OCI-M1 (cell line): ENCODE data around the gene PIP5KL1.

Source experiments
- DNase-seq: peaks from one replicate; lab custom pipeline; 2025; lab: John Stamatoyannopoulos, UW

The PIP5KL1 gene

GRCh38 chr9:127931092-127931881, 710 bp upstream of the PIP5KL1 start:
- DNase-seq = peak; percentile 30

DNA sequence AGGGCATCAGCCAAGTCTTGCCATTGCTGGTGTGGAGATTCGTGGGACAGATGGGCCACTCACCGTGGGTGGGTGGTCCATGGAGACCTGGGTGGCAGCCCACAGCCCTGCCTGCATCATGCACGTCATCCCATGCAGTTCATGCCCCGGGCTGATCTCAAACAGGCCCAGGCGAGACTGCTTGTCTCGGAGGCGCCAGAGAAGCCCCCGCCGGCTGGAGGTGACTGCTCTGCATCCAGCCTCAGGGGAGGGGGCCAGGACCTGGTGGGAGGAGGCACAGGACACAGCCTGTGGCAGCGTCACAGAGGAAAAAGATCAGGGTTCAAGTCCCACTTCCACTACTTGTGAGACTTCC, 975 bp downstream of the PIP5KL1 start:
- DNase-seq = no peak

- DNase-seq = peak; percentile 12
Observed at GRCh38 chr9:127928676-127929624, 1.6 kb downstream of the PIP5KL1 start.

GRCh38 chr9:127927988-127928675, 2.4 kb downstream of the PIP5KL1 start:
- DNase-seq = no peak

DNA sequence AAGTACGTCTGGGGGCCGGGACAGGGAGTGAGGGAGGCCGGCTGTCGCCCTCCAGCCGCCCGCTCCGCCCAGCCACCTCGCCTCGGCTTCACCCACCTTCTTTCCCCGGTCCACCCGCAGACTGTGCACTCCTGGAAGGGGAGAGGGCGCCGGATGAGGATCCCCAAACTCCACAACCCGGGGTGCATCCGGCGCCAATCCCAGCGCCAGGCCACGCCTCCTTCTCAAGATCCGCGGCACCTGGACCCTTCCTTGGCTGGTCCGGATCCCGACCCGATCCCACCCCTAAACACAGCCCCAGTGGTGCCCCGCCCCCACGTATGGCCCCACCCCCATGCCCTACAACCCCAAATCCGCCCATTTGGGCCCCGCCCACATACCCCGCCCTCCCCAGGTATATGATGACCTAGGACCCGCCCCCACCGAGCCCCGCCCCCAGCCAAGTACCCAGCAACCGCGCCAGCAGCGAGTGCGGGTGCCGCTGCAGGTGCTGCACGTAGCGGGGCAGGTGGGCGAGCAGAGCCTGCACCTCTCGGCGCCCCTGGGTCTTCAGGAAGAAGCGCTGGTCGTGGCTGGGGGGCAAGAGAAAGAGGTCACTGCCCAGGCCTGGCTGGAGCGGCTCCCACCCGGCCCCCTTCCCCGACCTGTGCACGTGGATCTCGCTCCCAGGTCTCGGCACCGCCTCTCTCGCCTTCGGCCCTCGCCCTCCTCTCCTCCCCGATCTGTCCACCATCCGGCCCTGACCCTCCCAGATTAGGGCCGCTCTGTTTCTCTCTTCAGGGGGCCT, 3.2 kb downstream of the PIP5KL1 start:
- no peak for DNase-seq

DNA sequence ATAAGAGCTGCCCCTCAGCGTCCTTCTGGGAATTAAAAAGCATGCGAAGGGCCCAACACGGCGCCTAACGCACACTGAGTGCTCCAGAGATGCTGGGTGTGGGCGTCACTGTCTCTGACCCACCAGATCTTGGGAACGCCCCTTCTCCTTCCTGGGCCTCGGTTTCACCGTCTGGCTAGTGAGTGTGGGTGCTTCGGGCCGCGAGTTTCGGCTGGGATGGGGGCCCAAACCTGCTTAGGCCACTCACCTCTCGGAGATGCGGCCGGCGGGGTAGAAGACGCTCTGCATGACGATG, 3.7 kb downstream of the PIP5KL1 start:
- DNase-seq = no peak

DNA sequence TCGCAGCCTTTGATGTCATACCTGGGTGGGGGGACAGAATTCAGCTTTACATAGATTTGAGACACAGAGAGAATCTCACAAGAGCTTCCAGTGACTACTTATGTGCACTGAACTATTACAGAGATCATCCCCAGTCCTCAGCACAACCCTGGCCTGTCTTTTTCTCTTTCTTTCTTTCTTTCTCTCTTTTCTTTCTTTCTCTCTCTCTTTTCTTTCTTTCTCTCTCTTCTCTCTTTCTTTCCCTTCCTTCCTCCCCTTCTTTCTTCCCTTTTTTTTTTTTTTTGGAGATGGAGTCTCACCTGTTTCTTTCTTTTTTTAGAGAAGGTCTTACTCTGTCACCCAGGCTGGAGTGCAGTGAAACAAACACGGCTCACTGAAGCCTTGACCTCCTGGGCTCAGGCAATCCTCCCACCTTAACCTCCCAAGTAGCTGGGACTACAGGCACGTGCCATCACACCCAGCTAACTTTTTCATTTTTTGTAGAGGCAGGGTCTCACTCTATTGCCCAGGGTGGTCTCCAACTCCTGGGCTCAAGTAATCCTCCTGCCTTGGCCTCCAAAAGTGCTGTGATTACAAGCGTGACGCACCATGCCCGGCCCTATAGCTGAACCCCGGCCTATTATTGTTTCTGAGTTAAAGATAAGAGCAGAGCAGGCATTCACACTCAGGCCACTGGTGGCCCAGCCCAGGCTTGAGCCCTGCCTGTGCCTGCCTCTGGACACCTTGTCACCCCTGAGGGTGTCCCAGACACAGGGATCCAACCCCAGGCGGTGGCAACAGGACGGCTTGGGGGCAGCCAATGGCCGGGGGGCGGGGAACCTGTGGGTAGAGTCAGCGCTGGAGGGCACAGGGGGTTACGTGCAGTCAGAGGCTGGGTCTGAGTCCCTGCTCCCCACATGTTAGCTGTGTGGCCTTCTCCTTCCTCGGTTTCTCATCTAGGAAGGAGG, 4.3 kb downstream of the PIP5KL1 start:
- DNase-seq = no peak

- no peak for DNase-seq
Observed at GRCh38 chr9:127924736-127925444, 5.7 kb downstream of the PIP5KL1 start.

DNA sequence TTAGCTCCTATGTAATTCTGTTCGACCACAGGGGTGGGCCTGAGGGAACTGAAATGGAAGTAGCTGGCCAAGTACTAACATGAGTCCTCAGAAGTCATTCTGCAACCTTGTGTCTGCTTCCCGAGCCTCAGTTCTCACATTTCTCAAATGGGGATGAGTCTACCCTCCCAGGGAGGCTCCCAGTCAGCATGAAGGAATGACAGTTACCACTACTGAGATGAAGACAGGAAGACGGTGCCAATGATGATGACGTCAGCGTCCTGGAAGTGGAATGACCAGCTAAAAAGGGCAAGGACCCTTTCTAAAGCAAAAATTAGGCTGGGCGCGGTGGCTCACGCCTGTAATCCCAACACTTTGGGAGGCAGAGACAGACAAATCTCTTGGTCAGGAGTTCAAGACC, 6.8 kb downstream of the PIP5KL1 start:
- no peak for DNase-seq

GRCh38 chr9:127923046-127923445, 7.5 kb downstream of the PIP5KL1 start:
- no peak for DNase-seq

GRCh38 chr9:127921557-127922120, 8.9 kb downstream of the PIP5KL1 start:
- DNase-seq = peak; percentile 64

DNA sequence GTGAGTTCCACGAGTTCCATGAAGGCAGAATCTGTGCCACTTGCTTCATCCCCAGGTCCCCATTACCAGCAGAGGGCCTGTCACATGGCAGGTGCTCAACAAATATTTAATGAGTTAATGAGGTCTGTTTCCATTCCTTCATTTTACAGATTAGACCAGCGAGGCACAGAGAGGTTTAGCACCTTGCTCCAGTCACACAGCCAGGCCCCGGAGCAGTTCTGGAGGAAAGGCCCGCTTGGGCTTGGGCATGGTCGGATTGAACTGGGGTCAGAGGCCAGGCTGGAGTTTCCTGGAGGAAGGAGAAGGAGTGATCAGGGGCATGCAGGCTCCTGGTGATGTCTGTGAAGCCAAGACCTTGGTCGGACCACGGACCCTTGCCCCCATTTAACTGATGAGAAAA, 9.8 kb downstream of the PIP5KL1 start:
- DNase-seq = no peak

DNA sequence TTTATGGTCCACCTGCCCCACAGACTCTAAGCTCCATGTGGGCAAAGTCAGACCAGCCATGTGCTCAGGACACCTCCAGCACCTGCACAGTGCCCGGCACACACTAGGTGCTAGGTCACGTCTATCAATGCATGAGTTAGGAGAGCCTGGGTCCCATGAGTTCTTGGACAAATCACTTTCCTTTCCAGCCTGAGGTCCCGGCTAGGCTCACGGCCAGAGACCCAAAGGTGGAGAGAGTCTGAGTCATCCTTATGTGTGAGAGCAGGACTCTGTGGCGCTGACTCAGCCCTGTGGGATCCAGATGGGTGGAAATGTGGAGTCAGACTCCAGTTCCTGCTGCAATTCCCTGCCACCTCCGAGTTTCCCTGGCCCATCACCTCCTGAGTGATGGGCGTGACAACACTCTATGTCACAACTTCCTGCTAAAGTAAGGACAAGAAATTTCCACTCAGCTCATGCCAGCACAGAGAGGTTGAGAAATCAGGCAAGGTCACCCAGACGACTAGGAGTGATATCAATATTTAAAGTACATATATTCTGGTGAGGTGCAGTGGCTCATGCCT, 11.2 kb downstream of the PIP5KL1 start:
- peak; percentile 39 for DNase-seq

DNA sequence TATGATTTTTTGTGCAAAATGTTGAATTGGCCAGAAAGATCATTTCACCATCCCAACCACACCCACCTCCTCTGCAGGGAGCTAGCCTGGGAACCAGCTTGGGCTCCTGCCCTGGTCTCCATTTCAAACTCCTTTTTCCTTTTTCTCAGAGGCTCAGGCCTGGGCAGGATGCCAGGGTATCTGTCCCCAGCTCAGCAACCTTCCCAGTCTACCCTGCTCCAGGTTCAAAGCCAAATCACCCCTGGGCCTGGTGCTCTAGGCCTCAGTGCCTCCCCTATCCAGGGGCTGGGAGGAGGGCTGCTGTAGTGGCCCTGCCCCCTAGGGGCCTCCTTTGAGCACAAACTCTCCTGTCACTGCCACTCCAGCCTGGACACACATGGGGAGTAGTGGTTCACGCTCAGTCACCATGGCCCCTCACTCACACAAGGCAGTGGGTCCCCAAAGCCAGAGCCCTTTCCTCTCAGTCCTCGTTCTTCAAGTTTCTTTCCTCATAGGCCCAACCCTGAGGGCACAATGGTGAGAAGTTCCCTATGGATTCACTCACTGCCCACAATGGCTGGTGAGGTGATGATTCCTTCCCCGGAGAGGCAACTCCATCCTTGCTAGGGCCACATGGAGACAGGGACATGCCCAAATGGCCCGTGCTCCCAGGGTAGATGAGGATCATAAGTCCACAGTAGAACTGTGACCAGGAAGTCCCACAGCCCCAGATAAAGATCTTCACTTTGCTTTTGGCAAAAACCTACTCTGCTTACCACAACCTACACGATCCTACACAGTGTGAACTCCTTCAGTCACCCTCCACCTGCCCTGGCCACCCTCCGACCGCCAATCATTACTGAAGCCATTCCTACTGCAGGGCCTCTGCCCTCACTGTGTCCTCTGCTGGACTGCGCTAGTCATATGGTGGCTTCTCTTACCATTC, 12.1 kb downstream of the PIP5KL1 start:
- peak; percentile 33 for DNase-seq

DNA sequence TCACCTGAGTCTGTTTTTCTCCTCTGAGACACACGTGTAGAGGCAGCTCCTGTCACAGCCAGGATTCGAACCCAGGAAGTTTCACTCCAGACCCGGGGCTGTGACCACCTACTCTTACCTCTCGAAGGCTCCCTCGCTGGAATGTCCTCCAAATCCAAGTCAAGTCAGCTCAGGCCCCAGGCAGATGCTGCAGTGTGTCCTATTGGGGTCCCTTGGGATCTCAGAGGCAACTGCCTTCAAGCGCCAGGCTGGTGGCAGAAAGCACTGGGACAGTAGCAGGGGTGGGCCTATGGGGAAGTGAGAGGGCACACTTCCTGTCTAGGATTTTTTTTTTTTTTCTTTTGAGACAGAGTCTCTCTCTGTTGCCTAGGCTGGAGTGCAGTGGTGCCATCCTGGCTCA, 13.0 kb downstream of the PIP5KL1 start:
- DNase-seq = no peak

GRCh38 chr9:127916720-127917581, 13.6 kb downstream of the PIP5KL1 start, which contains the start of gene ST6GALNAC4:
Gene ST6GALNAC4, minus strand, starts transcription at chr9:127917041. Its CDS starts 622 bp downstream, at chr9:127916419.
- DNase-seq = peak; percentile 94
